ENCODE data around the gene PSMA3.

PSMA3 gene

DNA sequence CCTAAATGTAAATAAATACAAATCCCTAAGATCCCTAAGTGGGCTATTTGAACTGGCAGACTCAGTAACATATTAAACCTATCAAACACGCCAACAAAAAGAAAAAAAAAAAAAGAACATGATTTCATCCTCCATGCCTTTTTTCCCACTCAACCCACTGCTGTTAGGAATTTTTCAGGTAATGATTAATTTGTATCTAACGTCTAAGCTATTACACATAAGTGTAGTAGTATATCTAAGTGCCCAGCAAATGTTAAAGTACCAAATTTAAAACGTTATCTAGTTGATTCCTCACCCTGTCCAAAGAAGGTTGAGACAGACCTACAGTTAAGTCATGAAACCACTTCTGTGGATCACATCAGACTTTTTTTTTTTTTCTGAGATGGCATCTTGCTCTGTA is 37.3 kb downstream of the PSMA3 start:
- TF ChIP-seq, protein P1, sequence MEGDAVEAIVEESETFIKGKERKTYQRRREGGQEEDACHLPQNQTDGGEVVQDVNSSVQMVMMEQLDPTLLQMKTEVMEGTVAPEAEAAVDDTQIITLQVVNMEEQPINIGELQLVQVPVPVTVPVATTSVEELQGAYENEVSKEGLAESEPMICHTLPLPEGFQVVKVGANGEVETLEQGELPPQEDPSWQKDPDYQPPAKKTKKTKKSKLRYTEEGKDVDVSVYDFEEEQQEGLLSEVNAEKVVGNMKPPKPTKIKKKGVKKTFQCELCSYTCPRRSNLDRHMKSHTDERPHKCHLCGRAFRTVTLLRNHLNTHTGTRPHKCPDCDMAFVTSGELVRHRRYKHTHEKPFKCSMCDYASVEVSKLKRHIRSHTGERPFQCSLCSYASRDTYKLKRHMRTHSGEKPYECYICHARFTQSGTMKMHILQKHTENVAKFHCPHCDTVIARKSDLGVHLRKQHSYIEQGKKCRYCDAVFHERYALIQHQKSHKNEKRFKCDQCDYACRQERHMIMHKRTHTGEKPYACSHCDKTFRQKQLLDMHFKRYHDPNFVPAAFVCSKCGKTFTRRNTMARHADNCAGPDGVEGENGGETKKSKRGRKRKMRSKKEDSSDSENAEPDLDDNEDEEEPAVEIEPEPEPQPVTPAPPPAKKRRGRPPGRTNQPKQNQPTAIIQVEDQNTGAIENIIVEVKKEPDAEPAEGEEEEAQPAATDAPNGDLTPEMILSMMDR (conservative IDR thresholded peaks at IDR 0.05; ENCODE audit: low read depth, low read length): no peak
- H3K36me3 ChIP-seq (ENCODE audit: insufficient read depth): no peaks in the 10 kb centered on the region
- H3K4me1 ChIP-seq (ENCODE audit: low read depth, poor library complexity, severe bottlenecking): no peaks in the 10 kb centered on the region
- H4K20me1 ChIP-seq (ENCODE audit: insufficient read depth): no peaks in the 10 kb centered on the region
- H3K79me2 ChIP-seq (ENCODE audit: insufficient read depth, low read depth): peaks cover 14% of the 10 kb centered on the region; the same call in 1 of the 2 replicates
- H3K27ac ChIP-seq: no peak overlapping the region
- no peak overlapping the region for H3K4me3 ChIP-seq (IDR thresholded peaks at IDR 0.05; ENCODE audit: insufficient read depth, low read depth, low read length)
- H2AFZ ChIP-seq (ENCODE audit: low read depth): no peak overlapping the region
- no peak overlapping the region for H3K9ac ChIP-seq
- no peaks in the 10 kb centered on the region for H3K27me3 ChIP-seq (ENCODE audit: insufficient read depth, low read depth)
- H3K4me2 ChIP-seq: no peak overlapping the region

DNA sequence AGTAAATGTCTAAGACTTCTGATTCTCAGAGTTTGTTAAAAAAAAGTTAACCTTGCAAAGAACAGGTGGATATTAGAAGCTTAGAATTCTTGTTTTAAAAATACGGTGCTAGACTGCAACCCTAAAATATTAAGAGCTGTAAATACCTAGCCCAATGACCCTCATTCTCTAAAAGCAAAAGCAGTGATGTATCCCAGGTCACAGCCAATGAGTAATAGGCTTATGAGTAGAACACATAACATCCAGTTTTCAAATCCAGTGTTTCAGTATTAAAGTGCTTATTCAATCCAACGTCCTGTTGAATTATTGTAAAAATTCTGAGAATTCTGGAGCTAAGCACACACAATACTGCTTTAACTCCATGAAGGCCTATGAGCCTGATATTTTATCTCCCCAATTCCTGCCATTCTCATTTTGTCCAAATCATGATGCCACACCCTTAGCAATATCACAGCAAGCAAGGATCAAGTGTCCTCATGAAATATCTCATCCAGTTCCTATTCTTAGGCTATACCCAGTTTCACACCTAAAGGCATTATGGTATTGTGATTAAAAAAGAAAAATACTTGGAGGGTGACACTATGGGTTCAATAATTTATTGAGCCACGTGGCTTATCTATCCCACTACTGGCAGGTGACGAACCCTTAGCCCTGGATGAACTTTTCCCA is 38.4 kb downstream of the PSMA3 start:
- Histone ChIP-seq H3K4me1 (ENCODE audit: low read depth, poor library complexity, severe bottlenecking) (no peaks in the 10 kb centered on the region), H3K4me2 (no peak overlapping the region), H3K9ac (no peak overlapping the region), H3K27me3 (ENCODE audit: insufficient read depth, low read depth) (no peaks in the 10 kb centered on the region), H4K20me1 (ENCODE audit: insufficient read depth) (no peaks in the 10 kb centered on the region), H3K79me2 (ENCODE audit: insufficient read depth, low read depth) (peaks cover 6% of the 10 kb centered on the region; the same call in 1 of the 2 replicates), H3K4me3 (IDR thresholded peaks at IDR 0.05; ENCODE audit: insufficient read depth, low read depth, low read length) (no peak overlapping the region), H2AFZ (ENCODE audit: low read depth) (no peak overlapping the region), H3K36me3 (ENCODE audit: insufficient read depth) (no peaks in the 10 kb centered on the region), H3K27ac (no peak overlapping the region)
- TF ChIP-seq, protein P1 (conservative IDR thresholded peaks at IDR 0.05; ENCODE audit: low read depth, low read length): no peak

DNA sequence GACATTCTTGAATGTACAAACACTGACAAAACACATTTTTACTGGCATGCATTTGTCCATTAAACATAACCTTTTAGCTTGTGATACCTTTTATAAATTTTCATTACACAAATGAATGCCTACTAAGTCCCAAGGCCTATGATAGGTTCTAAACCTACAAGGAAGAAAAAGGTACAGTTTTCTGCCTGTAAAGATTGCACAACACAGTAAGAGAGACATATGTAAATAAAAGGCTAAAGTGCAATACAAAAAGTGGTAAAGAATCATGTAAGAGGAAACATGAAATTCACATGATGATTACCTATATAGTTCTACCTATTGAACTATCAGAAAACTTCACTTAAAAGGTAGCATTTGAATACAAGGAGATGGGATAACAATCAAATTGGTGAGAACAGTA is 39.1 kb downstream of the PSMA3 start:
- peaks cover 2% of the 10 kb centered on the region for H3K4me1 ChIP-seq (ENCODE audit: low read depth, poor library complexity, severe bottlenecking)
- TF ChIP-seq, protein P1 (conservative IDR thresholded peaks at IDR 0.05; ENCODE audit: low read depth, low read length): no peak
- H2AFZ ChIP-seq (ENCODE audit: low read depth): no peak overlapping the region
- H3K27me3 ChIP-seq (ENCODE audit: insufficient read depth, low read depth): no peaks in the 10 kb centered on the region
- no peak overlapping the region for H3K9ac ChIP-seq
- H3K27ac ChIP-seq: no peak overlapping the region
- no peaks in the 10 kb centered on the region for H3K36me3 ChIP-seq (ENCODE audit: insufficient read depth)
- no peaks in the 10 kb centered on the region for H4K20me1 ChIP-seq (ENCODE audit: insufficient read depth)
- no peak overlapping the region for H3K4me2 ChIP-seq
- H3K4me3 ChIP-seq (IDR thresholded peaks at IDR 0.05; ENCODE audit: insufficient read depth, low read depth, low read length): no peak overlapping the region
- H3K79me2 ChIP-seq (ENCODE audit: insufficient read depth, low read depth): peaks cover 7% of the 10 kb centered on the region; the same call in 1 of the 2 replicates

DNA sequence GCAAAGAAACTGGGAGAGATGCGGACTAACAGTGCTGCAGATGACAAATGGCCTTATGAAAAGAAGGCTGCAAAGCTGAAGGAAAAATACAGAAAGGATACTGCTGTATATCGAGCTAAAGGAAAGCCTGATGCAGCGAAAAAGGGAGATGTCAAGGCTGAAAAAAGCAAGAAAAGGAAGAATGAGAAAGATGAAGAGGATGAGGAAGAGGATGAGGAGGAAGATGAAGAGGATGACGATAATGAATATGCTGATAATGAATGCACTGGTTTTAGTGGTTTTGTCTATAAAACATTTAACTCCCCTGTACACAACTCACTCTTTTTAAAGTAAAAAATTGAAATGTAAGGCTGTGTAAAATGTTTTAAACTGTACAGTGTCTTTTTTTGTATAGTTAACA is 40.5 kb downstream of the PSMA3 start:
- peaks cover under 1% of the 10 kb centered on the region; the same call in 1 of the 2 replicates for H3K36me3 ChIP-seq (ENCODE audit: insufficient read depth)
- no peak overlapping the region for H3K4me3 ChIP-seq (IDR thresholded peaks at IDR 0.05; ENCODE audit: insufficient read depth, low read depth, low read length)
- H3K4me2 ChIP-seq: no peak overlapping the region
- no peaks in the 10 kb centered on the region for H4K20me1 ChIP-seq (ENCODE audit: insufficient read depth)
- no peak overlapping the region for H3K27ac ChIP-seq
- no peaks in the 10 kb centered on the region for H3K27me3 ChIP-seq (ENCODE audit: insufficient read depth, low read depth)
- no peak overlapping the region for H3K9ac ChIP-seq
- H2AFZ ChIP-seq (ENCODE audit: low read depth): no peak overlapping the region
- peaks cover 15% of the 10 kb centered on the region; the same call in 1 of the 2 replicates for H3K79me2 ChIP-seq (ENCODE audit: insufficient read depth, low read depth)
- peaks cover 11% of the 10 kb centered on the region for H3K4me1 ChIP-seq (ENCODE audit: low read depth, poor library complexity, severe bottlenecking)
- TF ChIP-seq, protein P1 (conservative IDR thresholded peaks at IDR 0.05; ENCODE audit: low read depth, low read length): no peak

Data from KMS-11 (cell line).